Stomach (tissue), 4 donors: ENCODE results near the gene BBLN.

Source experiments
- POLR2A ChIP-seq, 4 donors: fragments of 450-650 bp; IDR thresholded peaks; one replicate each; pipeline ENCODE4 v1.6.1; 2016; ENCODE audit warnings: antibody characterized with exemption in 4 of 4, control low read depth in 2 of 4, mild to moderate bottlenecking in 1 of 4, moderate library complexity in 1 of 4
- TF ChIP-seq, protein P1 (sequence below), 7 experiments: fragments of 450-650 bp in 4 of 7; fragments of 200-600 bp in 3 of 7; sonication (generic) in 3 of 7; IDR thresholded peaks; one replicate each; pipeline ENCODE4 v1.5.1; 2016 to 2019; ENCODE audit warnings: antibody characterized with exemption in 7 of 7, control low read depth in 2 of 7, mild to moderate bottlenecking in 1 of 7

DNA sequence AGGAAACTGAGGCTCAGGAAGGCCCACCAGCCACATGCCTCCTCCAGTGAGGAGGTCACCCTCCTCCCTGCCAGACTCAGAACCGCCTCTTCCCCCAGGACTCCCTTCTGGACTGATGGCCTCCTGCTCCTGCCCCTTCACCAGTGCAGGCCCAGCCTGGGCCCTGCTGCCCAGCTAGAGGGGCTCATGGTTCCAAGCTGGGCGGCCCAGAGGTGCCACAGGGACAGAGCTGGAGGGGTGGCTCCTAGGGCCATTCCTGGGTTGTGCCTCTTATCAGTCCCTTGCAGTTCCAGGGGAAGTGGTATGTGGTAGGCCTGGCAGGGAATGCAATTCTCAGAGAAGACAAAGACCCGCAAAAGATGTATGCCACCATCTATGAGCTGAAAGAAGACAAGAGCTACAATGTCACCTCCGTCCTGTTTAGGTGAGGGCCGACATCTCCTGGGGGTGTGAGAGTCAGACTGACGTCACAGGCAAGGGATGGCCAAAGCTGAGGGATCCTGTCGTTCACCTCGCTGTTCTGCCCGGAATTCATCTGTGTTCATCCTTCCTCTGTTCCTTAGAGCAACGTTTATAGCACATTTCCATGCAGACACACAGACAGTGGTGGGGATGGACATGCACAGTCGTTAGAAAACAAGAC lies 10.0 kb upstream of the BBLN start:
- TF ChIP-seq, protein P1, sequence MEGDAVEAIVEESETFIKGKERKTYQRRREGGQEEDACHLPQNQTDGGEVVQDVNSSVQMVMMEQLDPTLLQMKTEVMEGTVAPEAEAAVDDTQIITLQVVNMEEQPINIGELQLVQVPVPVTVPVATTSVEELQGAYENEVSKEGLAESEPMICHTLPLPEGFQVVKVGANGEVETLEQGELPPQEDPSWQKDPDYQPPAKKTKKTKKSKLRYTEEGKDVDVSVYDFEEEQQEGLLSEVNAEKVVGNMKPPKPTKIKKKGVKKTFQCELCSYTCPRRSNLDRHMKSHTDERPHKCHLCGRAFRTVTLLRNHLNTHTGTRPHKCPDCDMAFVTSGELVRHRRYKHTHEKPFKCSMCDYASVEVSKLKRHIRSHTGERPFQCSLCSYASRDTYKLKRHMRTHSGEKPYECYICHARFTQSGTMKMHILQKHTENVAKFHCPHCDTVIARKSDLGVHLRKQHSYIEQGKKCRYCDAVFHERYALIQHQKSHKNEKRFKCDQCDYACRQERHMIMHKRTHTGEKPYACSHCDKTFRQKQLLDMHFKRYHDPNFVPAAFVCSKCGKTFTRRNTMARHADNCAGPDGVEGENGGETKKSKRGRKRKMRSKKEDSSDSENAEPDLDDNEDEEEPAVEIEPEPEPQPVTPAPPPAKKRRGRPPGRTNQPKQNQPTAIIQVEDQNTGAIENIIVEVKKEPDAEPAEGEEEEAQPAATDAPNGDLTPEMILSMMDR (IDR thresholded peaks at IDR 0.05) = no peak
- no peak for TF ChIP-seq POLR2A (IDR thresholded peaks at IDR 0.05)
